IMR-90 (cell line): ENCODE results near the gene INF2. TPM values are rescaled to one million over a fixed set of nuclear protein-coding genes. Genes with fewer than 3 reads are reported as not detected.
"Not testable (repeated sequence)": the region's sequence is repeated elsewhere in the genome, so short reads cannot be mapped to it uniquely, and the experiment has no call there.

Experiments
- ATAC-seq: fragments of 200-7000 bp; cut with Tn5 transposase; 2 replicates; pipeline ENCODE4 v1.9.1; 2020; ENCODE audit warnings: low read depth, mild to moderate bottlenecking, moderate library complexity
- BruUV-seq: library from RNA; stranded (reverse); fragments of 400-500 nt; replicated peaks from 2 replicates; lab custom pipeline; 2021; lab: Mats Ljungman, UMichigan
- CTCF ChIA-PET: fragments of 300-600 bp; formaldehyde crosslinking; extraction: SDS; loops from one replicate; lab custom pipeline; 2021; ENCODE audit warnings: antibody characterized with exemption; lab: Yijun Ruan, JAX
- POLR2A ChIA-PET: fragments of 300-600 bp; sonication (Branson Sonifier 250); formaldehyde crosslinking; loops from one replicate; lab custom pipeline; 2022; ENCODE audit warnings: antibody characterized with exemption; ENCODE audit not compliant: unreplicated experiment; lab: Charles Lee
- DNase-seq: peaks from one replicate; pipeline ENCODE4 v3.0.0; 2013
- H2AFZ ChIP-seq: replicated peaks from 2 replicates; pipeline ENCODE3; 2013; ENCODE audit warnings: low read length, mild to moderate bottlenecking; ENCODE audit not compliant: poor library complexity
- H2AK5ac ChIP-seq: 2 replicates; pipeline ENCODE4 v1.6.1; 2013; ENCODE audit warnings: low read depth, low read length, inconsistent platforms
- H2AK9ac ChIP-seq: replicated peaks from 2 replicates; pipeline ENCODE3; 2013; ENCODE audit warnings: mild to moderate bottlenecking, low read depth, low read length, moderate library complexity; ENCODE audit not compliant: poor library complexity
- H2BK120ac ChIP-seq: 2 replicates; pipeline ENCODE4 v1.6.1; 2013; ENCODE audit warnings: low read depth, low read length, inconsistent platforms
- H2BK15ac ChIP-seq: 3 replicates; pipeline ENCODE4 v1.6.1; 2013; ENCODE audit warnings: low read depth, low read length, inconsistent platforms
- H2BK20ac ChIP-seq: 2 replicates; pipeline ENCODE4 v1.6.1; 2013; ENCODE audit warnings: low read depth, mild to moderate bottlenecking, inconsistent platforms, low read length, moderate library complexity
- H2BK5ac ChIP-seq: 2 replicates; pipeline ENCODE4 v1.6.1; 2013; ENCODE audit warnings: mild to moderate bottlenecking, low read depth, low read length, inconsistent platforms; ENCODE audit not compliant: poor library complexity, severe bottlenecking
- H3K14ac ChIP-seq: replicated peaks from 2 replicates; pipeline ENCODE4 v1.6.1; 2013; ENCODE audit warnings: low read depth, low read length, inconsistent platforms
- H3K18ac ChIP-seq: 2 replicates; pipeline ENCODE4 v1.6.1; 2013; ENCODE audit warnings: low read depth, low read length, control low read depth
- H3K23ac ChIP-seq: 2 replicates; pipeline ENCODE4 v1.6.1; 2013; ENCODE audit warnings: low read depth, low read length, inconsistent platforms
- H3K27ac ChIP-seq: 2 replicates; pipeline ENCODE4 v1.5.1; 2013; ENCODE audit warnings: mild to moderate bottlenecking, control low read depth, low read length; ENCODE audit not compliant: insufficient read depth
- H3K27me3 ChIP-seq: 2 replicates; pipeline ENCODE4 v1.6.1; 2013; ENCODE audit warnings: low read length; ENCODE audit not compliant: control insufficient read depth, insufficient read depth
- H3K36me3 ChIP-seq: 2 replicates; pipeline ENCODE4 v1.6.1; 2013; ENCODE audit warnings: low read length, mixed read lengths; ENCODE audit not compliant: control insufficient read depth, insufficient read depth
- H3K4ac ChIP-seq: 2 replicates; pipeline ENCODE4 v1.6.1; 2013; ENCODE audit warnings: low read depth, low read length, inconsistent platforms
- H3K4me1 ChIP-seq: 2 replicates; pipeline ENCODE4 v1.6.1; 2013; ENCODE audit warnings: low read length, mixed read lengths; ENCODE audit not compliant: control insufficient read depth, insufficient read depth
- H3K4me2 ChIP-seq: 2 replicates; pipeline ENCODE4 v1.6.1; 2013; ENCODE audit warnings: low read depth, mild to moderate bottlenecking, control low read depth, low read length, moderate library complexity
- H3K4me3 ChIP-seq: 2 replicates; pipeline ENCODE4 v1.5.1; 2013; ENCODE audit warnings: low read depth, mild to moderate bottlenecking, control low read depth, low read length, moderate library complexity; ENCODE audit not compliant: insufficient read depth
- H3K56ac ChIP-seq: 2 replicates; pipeline ENCODE4 v1.6.1; 2013; ENCODE audit warnings: low read length, inconsistent platforms; ENCODE audit not compliant: insufficient read depth; ENCODE audit errors: extremely low read depth
- H3K79me1 ChIP-seq, 2 experiments: 2 replicates each; pipeline ENCODE4 v1.6.1; 2013; ENCODE audit warnings: low read length in 2 of 2, inconsistent platforms in 1 of 2, low read depth in 1 of 2
- H3K9ac ChIP-seq: 2 replicates; pipeline ENCODE4 v1.6.1; 2013; ENCODE audit warnings: low read depth, low read length, control low read depth
- H3K9me1 ChIP-seq: 2 replicates; pipeline ENCODE4 v1.6.1; 2013; ENCODE audit warnings: low read length, inconsistent platforms; ENCODE audit not compliant: insufficient read depth
- H3K9me3 ChIP-seq: 2 replicates; pipeline ENCODE4 v1.6.1; 2013; ENCODE audit warnings: low read length; ENCODE audit not compliant: control insufficient read depth, insufficient read depth
- H4K20me1 ChIP-seq: 2 replicates; pipeline ENCODE4 v1.6.1; 2013; ENCODE audit warnings: low read length, inconsistent platforms; ENCODE audit not compliant: insufficient read depth
- H4K5ac ChIP-seq: 2 replicates; pipeline ENCODE4 v1.6.1; 2013; ENCODE audit warnings: mild to moderate bottlenecking, low read depth, low read length, control low read depth
- H4K8ac ChIP-seq, 2 experiments: 2 replicates each; pipeline ENCODE4 v1.6.1; 2013; ENCODE audit warnings: low read depth in 2 of 2, low read length in 2 of 2, control low read depth in 1 of 2, inconsistent platforms in 1 of 2
- H4K91ac ChIP-seq: 2 replicates; pipeline ENCODE4 v1.6.1; 2013; ENCODE audit warnings: low read depth, low read length, inconsistent platforms; ENCODE audit not compliant: insufficient read depth
- WGBS, 2 experiments: methylation state at CpG; one replicate each; pipeline versions ENCODE4 v1.1.5 to v1.1.7; 2013; ENCODE audit warnings: missing lambda C conversion rate in 2 of 2; ENCODE audit not compliant: insufficient read length in 1 of 2; ENCODE audit errors: extremely low coverage in 2 of 2; 5-methylcytosine and 5-hydroxymethylcytosine counted together
- dilution Hi-C: fragments of 300-500 bp; cut with HindIII; formaldehyde crosslinking; loops from one replicate; pipeline ENCODE4 v1.14.3; 2018; ENCODE audit warnings: low sequenced_read_pairs; ENCODE audit not compliant: unreplicated experiment
- in situ Hi-C: fragments of 300-500 bp; cut with MboI; formaldehyde crosslinking; loops from 3 replicates; pipeline ENCODE4 v1.14.3; 2019; ENCODE audit warnings: low sequenced_read_pairs, inconsistent platforms, mixed read lengths
- intact Hi-C: fragments of 100-400 bp; cut with micrococcal nuclease; formaldehyde crosslinking; loops from 2 replicates; pipeline ENCODE4 v1.10.0; 2022
- polyA plus RNA-seq, 3 experiments: library from polyadenylated mRNA; depleted of rRNA; stranded (reverse); fragments of >200 nt; gene quantifications; 2 replicates each; pipeline ENCODE4 v1.2.3, GENCODE V29; 2012; ENCODE audit warnings: low replicate concordance in 1 of 3
- total RNA-seq: library from RNA; depleted of rRNA; stranded (reverse); fragments of >200 nt; gene quantifications from 2 replicates; pipeline ENCODE4 v1.2.3, GENCODE V29; 2012

INF2 gene
- total and polyA plus RNA-seq, 2 of the 4 experiments (the other 2 are of a cell fraction) = 16.8 to 62.1 TPM

- H2BK5ac ChIP-seq, H3K79me1 ChIP-seq, H4K20me1 ChIP-seq, H3K9me3 ChIP-seq, DNase-seq, dilution Hi-C loops, H3K9ac ChIP-seq, H3K56ac ChIP-seq, H3K27me3 ChIP-seq, H3K4me2 ChIP-seq, H2BK15ac ChIP-seq, H4K5ac ChIP-seq, CTCF ChIA-PET, H3K23ac ChIP-seq, H2AFZ ChIP-seq, H3K14ac ChIP-seq, H2BK120ac ChIP-seq, H3K18ac ChIP-seq, H2AK9ac ChIP-seq, H3K36me3 ChIP-seq, H3K4me3 ChIP-seq, H3K4me1 ChIP-seq, H2AK5ac ChIP-seq, ATAC-seq, H4K8ac ChIP-seq, H4K91ac ChIP-seq, H3K9me1 ChIP-seq, in situ Hi-C loops, H2BK20ac ChIP-seq, BruUV-seq, intact Hi-C loops, H3K4ac ChIP-seq, H3K27ac ChIP-seq: not testable (repeated sequence)
- POLR2A ChIA-PET = interaction anchor here (0.5 kb wide), 1 partner anchor 98 kb away, joined by 3 read pairs; no protein-coding TSS in a partner anchor
- WGBS, 2 experiments = 100% methylated on average over 1 of the region's 18 CpGs; no CpG with 5 or more reads in 1 of the 2 experiments
These were observed 27.8 kb upstream of the INF2 start for GRCh38 chr14:104661528-104662157.

- POLR2A ChIA-PET, BruUV-seq, H3K4ac ChIP-seq, H3K23ac ChIP-seq, H3K14ac ChIP-seq, H4K8ac ChIP-seq, H3K9me3 ChIP-seq, H3K4me3 ChIP-seq, H4K5ac ChIP-seq, H3K27me3 ChIP-seq, dilution Hi-C loops, H3K9me1 ChIP-seq, H4K20me1 ChIP-seq, H3K79me1 ChIP-seq, H3K27ac ChIP-seq, H2AFZ ChIP-seq, H2AK5ac ChIP-seq, H3K4me1 ChIP-seq, H3K9ac ChIP-seq, CTCF ChIA-PET, H3K36me3 ChIP-seq, H3K4me2 ChIP-seq, H2AK9ac ChIP-seq, H3K56ac ChIP-seq, H3K18ac ChIP-seq, H2BK20ac ChIP-seq, DNase-seq, H2BK15ac ChIP-seq, in situ Hi-C loops, intact Hi-C loops, H2BK120ac ChIP-seq, ATAC-seq, H2BK5ac ChIP-seq, H4K91ac ChIP-seq: not testable (repeated sequence)
- WGBS, 2 experiments = 93% methylated on average over 11 of the region's 18 CpGs; no CpG with 5 or more reads in 1 of the 2 experiments
These were observed 26.9 kb upstream of the INF2 start for GRCh38 chr14:104662472-104662871.
